ENCODE data around the gene SERP2.

DNA sequence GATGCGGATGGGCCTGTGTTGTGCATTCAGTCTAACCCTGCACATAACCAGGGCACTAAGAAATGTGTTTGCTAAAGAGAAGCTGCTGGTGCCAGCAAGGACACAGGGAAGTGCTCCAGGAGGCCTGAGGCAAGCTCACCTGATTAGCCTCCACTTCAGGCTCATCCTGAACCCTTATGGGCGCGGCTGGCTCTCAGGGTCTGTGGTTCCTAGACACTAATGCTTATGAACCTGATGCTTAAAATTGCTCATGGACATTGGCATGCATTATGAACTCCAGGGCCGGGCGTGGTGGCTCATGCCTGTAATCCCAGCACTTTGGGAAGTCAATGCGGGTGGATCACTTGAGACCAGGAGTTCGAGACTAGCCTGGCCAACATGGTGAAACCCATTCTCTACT lies 34.3 kb downstream of the SERP2 start:
- TF ChIP-seq POLR2A (IDR thresholded peaks at IDR 0.05) (no peak), POLR2AphosphoS5 (IDR thresholded peaks at IDR 0.05) (no peak), EP300 (IDR thresholded peaks at IDR 0.05) (no peak)
- TF ChIP-seq, protein P1, sequence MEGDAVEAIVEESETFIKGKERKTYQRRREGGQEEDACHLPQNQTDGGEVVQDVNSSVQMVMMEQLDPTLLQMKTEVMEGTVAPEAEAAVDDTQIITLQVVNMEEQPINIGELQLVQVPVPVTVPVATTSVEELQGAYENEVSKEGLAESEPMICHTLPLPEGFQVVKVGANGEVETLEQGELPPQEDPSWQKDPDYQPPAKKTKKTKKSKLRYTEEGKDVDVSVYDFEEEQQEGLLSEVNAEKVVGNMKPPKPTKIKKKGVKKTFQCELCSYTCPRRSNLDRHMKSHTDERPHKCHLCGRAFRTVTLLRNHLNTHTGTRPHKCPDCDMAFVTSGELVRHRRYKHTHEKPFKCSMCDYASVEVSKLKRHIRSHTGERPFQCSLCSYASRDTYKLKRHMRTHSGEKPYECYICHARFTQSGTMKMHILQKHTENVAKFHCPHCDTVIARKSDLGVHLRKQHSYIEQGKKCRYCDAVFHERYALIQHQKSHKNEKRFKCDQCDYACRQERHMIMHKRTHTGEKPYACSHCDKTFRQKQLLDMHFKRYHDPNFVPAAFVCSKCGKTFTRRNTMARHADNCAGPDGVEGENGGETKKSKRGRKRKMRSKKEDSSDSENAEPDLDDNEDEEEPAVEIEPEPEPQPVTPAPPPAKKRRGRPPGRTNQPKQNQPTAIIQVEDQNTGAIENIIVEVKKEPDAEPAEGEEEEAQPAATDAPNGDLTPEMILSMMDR (IDR thresholded peaks at IDR 0.05) = no peak
